ENCODE measurements around the gene CFAP99. TPM values are rescaled to one million over a fixed set of nuclear protein-coding genes. Genes with fewer than 3 reads are reported as not detected.

CFAP99 gene
- total RNA-seq, 1 experiment from 2014 or later: 0.96 TPM

DNA sequence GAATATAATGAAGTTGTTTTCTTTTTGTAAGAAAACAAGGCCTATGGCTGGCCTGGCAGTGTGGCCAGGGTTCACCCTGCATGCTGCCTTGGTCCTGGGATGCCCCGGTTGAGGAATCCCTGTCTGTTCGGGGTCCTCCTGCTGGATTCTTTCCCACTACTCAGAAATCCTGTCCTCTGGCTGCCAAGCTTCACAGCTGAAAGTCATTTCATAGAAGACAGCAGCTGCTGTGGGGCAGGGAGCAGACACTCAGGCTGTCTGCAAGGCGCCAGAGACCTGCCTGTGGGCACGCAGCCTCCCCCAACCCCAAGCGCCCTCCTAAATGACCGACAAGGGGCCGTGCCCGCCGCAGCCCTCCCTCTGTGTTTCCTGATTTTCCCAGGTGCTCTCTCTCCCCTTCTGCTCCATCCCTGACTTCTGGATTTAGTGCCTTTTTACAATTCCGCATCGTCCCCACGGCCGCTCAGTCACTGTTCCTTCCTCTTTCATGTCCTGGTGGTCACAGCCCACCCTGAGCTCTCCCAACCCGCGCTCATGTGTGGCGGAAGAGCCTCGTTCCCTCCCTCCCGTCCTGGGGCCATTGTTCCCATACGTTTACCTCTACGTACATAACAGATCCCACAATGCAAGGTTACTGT, 27.9 kb upstream of the CFAP99 start:
- DNase-seq (ENCODE audit: low read depth): no peak

DNA sequence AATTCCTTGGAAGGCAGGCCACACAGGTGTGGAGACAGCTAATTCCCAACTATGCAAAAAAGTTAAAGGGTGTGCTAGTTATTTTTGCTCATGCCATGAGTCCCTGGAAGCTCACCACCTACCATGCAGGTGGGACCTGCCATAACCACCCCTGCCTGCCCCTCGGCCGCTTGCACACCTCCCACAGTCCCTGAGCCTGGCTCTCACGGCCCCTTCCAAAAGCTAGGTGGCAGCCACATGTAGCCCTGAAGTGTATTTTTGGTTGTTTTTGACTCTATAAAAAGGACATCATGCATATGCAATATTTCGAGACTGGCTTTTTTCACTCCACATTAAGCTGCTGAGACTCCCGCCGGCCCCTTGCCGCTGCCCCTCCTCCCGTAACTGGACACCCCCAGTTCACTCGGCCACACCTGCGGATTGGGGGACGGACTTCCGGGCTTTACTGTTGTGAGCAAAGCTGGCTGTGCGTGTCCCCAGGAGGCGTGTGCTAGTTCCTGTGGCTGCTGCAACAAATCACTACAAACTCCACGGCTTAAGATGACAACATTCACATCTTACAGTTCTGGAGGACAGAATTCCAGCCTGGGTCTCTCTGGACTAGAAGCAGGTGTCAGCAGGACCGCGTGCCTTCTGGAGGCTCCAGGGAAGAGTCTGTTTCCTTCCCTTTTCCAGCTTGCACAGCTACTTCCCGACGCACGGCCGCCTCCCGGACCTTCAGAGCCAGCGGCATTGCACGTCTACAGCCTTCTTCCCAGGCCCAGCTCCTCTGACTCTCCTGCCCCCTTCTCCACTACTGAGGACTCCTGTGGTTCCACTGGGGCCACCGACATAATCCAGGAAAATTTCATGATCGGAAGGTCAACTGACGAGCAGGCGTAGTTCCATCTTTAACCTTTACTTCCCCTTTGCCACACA, 25.1 kb upstream of the CFAP99 start:
- DNase-seq (ENCODE audit: low read depth): no peak

DNA sequence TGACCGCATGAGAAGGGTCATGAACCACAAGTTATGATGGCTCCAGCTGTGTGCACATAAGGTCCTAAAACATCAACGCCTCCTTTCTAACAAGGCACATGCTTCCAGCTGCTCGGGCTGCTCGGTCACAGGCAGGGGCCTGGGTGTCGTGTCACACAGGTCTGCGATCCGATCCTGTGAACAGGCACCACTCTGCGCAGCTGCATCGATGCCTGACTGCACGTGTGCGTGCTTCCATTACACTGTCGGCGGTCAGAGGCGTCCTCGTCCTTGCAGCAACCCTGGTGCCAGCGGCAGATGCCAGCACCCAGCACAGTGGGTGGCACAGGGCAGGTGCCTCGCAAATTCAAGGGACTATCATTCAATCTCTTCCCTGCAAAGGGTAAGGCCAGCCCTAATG, 24.2 kb upstream of the CFAP99 start:
- DNase-seq (ENCODE audit: low read depth): no peak

DNA sequence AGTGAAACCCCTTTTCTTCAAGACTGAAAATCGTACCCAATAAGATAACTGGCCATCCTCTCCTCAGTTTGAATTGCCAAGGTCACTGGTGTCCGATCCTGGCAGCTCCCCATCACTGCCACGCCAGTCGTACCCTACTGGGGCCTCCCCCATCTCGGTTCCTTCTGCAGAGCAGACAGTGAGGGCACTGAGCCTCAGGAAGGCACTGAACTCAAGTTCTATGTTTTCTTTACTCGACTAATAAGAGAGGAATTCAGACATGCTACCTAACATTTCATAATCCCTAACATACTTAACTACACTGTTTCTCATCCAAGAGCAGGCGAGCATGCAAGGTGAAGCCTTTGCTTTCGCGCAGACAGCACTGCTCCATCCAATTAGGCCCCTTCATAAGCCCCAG, 23.7 kb upstream of the CFAP99 start:
- DNase-seq (ENCODE audit: low read depth): no peak

DNA sequence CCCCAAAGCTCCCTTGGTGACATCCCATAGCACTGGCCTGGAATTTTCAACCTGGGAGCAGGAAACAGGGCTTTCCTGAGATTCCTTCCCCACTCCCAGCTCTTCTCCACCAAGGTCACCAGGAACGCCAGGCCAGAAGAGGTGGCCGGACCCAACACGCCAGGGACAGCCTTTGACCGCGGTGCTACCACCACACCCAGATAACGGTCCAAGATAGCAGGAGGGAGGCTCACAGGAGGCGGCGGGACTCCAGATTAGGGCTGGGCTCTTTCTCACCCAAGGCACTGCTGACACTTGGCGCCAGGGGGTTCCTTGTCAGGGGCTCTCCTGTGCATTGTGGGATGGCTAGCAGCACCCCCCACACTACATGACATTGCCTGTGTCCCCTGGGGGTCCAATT, 23.2 kb upstream of the CFAP99 start:
- DNase-seq (ENCODE audit: low read depth): no peak

DNA sequence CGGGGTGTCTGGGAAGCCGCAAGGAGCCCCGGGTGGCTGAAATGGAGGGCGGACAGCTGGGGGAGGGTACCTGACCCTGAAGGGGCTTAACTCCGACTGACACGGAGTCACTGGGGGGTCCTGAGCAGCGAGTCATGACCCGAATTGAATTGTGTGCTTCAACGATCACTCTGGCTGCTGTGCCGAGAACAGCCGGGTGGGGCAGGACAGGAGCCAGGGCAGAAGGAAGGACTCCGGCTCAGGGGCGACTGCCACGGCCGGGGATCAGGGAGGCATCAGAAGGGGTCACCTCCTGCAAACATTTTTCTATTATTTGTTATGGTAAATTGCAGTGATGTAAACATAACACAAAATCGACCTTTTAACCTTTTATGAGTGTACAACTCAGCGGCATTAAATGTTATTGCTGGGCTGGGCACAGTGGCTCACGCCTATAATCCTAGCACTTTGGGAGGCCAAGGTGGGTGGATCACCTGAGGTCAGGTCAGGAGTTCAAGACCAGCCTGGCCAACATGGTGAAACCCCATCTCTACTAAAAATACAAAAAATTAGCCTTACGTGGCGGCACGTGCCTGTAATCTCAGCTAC, 21.9 kb upstream of the CFAP99 start:
- DNase-seq (ENCODE audit: low read depth): no peak

DNA sequence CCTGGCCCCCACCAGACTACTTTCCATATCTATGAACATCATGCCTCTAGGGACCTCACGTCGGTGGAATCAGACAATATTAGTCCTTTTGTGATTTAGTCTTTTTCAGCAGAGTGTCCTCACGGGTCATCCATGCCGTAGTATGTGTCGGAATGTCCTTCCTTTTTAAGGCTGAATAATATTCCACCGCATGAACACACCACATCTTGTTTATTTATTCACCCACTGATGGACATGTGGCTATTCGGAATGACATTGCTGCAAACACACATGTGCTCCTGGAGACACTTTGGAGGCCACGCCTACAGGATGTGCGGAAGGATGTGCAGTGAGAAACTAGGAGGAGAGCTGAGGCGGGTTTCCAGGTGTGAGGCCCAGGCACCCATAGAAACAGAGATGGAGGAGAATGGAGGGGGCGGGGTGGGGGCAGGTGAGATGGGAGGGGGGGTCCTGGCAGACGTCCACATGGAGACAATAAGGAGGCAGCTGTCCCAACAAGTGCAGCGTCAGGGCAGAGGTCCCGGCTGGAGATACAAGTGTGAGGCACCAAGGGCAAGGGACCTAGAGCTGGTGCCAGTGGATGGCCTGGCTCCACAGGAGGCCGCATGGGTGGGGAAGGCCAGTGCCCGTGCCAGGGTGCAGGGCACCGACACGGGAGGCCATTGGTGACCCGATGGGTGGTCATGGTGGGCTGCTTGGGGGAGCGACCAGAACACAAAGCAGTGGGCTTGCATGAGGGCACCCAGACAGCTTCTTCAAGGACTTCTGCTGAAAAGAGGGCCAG, 21.0 kb upstream of the CFAP99 start:
- DNase-seq (ENCODE audit: low read depth): no peak

DNA sequence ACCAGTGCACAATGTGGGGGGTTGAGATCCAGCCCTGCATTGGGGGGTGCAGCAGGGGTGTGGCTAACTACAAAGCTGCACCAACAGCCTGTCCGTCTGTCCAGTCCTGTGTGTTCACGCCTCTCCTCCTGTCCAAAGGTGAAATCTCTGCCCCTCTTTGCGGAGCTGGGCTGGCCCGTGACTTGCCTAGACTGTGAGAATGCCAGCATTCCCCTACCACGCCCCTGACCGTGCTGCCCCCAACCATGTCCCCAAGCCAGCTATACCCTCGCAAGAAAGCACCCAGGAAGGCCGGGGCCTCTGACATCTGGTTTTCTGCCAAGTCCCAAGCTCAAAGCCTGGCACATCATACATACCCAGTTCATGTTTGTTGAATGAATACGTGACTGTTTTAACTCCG, 19.5 kb upstream of the CFAP99 start:
- no peak for DNase-seq (ENCODE audit: low read depth)

DNA sequence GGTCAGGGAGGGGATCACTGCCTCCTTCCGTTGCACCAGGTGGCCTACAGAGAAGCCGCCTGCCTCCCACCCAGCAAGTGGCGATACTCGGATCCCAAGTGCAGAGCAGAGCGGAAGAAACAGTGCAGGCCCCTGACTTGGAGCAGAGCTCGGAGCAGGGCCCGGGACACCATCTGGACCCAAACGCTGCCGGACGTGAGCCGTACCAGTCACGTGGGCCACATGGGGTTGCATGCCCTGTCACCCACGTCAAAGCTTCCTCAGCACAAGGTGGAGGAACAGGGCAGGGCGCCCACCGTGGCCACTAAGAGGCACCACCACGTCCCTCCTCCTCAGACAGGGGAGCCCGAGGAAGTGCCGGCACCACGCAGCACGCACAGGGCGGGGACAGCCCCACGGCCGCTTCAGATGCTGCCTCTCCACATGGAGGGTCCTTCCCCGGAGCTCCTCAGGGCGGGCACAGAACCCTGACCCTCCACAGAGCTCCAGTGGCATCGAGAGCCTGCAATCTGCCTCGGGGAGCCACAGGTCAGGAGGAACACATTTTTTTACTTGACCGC, 19.0 kb upstream of the CFAP99 start:
- no peak for DNase-seq (ENCODE audit: low read depth)

DNA sequence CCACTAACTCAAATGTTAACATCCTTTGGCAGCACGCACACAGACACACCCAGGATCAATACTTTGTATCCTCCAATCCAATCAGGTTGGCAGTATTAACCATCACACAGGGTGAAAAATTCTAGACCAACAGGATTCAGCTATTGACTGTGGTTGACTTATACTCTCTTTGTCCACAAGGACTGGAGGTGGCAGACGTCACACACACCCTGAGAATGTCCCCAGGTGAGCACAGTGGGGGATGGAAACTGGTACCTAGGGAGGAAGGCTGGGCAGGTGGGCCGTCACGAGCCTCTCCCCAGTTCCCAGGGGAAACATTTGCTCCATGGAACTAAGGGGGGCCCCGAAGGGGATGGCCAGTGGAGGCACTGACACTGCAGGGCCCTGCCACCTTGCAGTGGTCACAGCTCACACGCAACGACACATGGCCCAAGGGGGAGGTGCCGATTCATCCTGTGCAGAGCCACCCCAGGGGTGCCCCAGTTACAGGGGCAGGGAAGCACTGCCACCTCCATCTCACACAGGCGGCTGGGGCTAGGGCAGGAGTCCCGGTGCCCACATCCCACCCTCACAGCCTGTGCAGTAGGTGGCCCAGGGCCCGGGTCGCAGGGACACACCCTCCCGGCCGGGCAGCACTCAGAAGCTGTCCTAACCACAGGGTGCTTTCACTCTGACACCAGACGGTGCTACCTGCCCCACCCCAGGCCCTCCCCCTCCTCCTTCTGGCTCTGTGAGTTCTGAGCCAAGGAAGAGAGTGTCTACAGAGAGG, 17.7 kb upstream of the CFAP99 start:
- DNase-seq (ENCODE audit: low read depth): no peak

DNA sequence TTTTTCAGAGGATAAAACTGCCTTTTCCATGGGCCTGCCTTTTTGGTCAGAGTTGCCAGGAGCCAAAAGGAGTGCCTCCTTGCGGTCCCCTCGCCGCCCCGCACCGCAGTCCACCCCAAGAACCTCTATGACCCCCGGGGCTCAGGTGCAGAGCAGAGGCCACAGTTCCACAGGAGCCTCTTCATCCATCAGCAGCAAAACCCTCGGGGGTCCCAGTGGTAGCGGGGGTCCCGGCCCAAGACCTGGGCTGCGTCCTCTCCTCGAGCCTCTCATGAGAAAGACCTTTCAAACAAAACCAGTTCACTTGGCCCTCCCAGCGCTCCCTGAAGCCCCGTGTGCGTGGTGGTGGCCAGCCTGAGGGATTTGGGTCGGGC, 17.2 kb upstream of the CFAP99 start:
- no peak for DNase-seq (ENCODE audit: low read depth)

DNA sequence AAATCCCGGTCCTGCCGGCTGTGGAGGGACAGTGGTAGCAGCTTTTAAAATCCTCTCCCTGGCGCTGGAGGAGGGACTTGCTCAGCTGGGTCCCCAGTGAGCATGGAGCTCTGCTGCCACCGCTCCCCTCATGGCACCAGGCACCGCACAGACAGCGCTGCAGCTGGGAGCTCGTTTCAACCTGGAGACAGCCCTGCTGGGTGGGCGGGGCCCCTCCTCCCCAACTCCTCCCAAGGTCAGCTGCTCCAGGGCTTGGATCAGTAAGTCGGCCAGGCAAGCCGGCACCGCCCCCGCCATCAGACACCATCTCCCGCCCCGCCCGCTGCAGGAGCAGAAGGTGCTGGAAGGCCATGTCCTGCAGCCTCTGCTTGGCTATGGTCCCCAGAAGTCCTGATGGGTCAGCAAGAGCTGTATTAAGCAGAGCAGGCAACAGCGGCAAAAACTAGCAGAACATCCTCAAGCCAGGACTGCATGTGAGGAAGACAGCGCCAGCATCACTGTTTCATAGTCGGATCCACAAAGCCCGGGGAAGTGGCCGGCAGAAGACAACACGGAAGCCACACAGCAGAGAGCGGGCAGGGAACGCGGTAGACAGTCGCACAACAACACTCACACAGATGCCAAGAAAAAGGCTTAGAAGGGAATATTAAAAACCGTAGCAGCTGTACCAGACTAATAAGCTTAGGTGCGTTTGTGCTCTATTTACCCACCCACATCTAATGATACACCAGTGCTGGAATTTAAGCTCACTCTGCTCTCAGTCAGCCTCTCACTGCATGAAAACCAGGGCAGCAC, 16.5 kb upstream of the CFAP99 start:
- DNase-seq (ENCODE audit: low read depth): no peak

DNA sequence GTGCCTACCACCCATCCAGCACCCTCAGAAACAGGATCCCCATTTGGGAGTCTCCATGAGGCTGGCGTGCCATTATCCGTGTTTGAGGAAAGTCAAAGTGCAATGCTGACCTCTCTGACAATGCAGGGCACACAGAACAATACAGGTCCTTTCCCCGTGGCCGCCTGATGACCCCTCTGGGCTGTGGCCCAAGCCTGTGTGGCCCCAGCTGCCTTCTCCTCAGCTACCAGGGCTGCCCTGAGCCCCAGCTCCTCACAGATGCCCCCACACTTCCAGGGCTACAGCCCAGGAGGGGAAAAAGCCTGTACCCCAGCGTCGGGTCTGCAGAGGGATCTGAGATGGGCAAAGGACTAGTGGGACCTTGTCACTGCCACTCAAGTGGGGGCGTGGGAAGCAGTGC, 15.8 kb upstream of the CFAP99 start:
- no peak for DNase-seq (ENCODE audit: low read depth)

DNA sequence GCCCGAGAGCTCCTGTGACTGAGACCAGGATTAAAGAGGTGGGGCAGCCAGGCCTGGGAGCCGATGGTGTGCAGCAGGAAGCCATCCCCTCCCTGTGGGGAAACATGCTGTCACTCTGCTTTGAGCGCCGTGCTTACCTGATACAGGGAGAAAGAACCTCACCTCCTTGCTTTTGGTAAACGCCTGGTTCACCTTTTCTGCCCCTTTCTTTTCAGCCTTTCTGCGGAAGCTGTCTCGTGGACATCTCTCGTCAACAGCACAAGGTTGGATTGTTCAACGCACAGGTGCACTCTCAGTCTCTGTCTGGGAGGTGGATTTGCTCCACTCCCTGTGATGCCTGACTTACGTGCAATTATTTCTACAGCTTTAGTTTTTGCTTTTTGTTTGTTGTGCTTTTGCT, 12.3 kb upstream of the CFAP99 start:
- DNase-seq (ENCODE audit: low read depth): no peak

DNA sequence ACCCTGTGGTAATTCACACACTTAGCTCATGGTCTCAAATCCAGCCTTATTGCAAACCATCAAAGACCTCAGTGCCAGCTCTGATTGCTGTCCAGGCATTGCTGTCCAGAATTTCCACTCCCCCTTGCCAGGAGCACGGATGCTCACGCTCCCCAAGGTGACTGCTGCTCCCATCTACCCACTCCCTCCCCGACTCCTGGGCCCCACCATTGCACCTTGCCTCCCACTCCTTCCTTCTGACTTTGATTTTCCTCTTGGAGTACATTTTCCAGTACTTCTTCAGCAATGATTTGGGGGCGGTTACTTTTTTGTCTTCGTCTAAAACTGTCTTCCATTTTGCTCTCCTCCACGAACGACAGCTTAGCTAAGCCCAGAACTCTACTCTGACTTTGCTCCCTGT, 11.8 kb upstream of the CFAP99 start:
- no peak for DNase-seq (ENCODE audit: low read depth)

DNA sequence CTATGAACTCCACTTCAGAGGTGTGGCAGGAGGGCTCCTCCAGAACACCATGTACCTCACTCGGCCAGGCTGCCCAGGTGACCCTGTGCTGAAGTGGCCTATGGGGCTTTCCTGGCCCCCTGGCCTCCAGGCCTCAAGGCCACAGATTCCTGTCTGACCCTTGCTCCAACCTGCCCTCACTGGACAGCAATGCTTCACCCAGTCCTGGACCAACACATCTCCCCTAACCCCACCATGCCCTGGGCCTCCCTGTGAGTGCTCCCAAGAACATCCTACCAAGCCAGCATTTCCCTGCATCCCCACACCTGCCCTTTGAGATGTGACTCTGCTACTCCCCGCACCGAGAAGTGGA, 10.8 kb upstream of the CFAP99 start:
- no peak for DNase-seq (ENCODE audit: low read depth)

DNA sequence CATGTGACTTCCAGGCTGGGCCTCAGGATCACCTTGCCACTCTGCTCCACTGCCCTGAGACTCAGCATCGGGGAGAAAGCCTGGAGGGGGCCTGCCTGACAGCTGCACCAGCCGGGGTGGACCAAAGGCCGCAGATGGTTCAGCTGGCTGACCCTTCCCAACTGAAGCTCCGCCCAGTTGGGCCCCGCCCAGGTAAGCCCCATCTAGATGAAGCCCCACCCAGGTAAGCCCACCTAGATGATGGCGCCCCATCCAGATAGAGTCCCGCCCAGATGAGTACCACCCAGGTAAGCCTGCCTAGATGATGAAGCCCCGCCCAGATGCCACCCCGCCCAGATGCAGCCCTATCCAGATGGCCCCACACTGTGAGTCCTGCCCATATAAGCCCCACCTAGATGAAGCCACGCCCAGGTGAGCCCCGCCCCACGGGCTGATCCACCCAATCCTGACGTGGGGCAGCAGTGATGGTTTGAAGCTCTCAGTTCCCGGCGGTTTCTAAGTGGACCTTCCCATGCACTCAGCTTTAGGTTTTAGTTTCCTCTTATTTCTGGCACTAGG, 10.3 kb upstream of the CFAP99 start:
- no peak for DNase-seq (ENCODE audit: low read depth)

DNA sequence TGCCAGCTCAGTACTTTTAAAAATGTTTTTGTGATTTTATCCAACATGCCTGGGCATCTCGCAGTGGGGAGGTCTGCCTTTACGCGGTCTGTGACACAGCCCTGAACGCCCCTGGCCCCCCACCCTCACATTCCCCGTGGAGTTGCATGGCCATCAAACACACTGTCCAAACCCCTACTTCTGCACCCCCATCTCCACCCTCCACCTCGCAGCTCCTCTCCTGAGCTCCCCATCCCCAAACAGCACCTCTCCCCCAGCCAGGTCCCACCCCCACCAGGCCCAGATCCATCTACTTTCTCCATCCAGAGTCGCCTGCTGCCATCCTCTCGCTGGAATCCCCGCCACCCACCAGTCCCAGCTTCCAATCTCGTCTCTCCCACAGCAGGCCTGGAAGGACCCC, 9.8 kb upstream of the CFAP99 start:
- no peak for DNase-seq (ENCODE audit: low read depth)

DNA sequence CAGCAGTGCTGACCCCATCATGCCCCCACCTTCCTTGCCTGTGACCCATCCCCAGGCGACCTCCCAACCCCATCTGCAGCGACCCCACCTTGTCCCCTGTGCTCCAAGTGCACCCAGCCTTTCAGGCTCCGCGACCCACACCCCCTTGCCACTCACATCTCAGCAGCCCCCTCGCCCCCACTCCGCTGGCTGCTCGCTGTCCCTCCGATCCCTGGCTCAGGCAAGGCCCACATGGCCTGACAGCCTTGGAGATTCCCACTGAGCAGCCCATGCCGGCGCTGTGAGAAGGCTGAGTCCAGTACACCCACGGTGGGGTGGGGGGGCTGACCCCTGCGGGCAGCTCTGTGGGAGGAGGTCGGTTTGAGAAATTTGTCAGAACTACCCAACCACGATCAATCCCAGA, 9.4 kb upstream of the CFAP99 start:
- DNase-seq (ENCODE audit: low read depth): no peak

Measured in RPMI7951 (cell line).